ENCODE measurements around the gene RGS7. TPM values are rescaled to one million over a fixed set of nuclear protein-coding genes. Genes with fewer than 3 reads are reported as not detected.

The RGS7 gene
- total RNA-seq, 4 donors from 2014 or later = 1.9 TPM; not detected in 3

DNA sequence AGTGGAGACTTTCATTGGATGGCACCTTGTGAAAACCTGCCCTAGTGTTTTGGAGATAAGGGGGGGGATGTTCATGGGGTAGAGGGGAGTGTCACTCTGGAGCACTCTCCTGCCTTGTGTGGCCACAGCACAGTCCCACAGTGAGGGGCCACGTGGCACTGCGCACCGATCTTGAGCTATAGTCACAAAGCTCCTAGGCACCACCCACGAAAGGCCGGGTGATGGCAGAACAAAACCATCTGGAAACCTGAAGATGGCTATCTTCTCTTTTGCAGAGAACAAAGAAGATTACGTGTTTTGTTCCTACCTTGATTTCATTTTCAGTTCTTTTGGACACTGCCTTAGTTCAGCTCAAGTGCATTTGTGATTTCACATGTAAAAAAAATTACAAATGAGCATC is 220.6 kb downstream of the RGS7 start:
- H3K4me1 ChIP-seq = no peaks in the 10 kb centered on the region
- TF ChIP-seq CTCF (IDR thresholded peaks at IDR 0.05) (no peak), POLR2A (IDR thresholded peaks at IDR 0.05) (no peak)

GRCh38 chr1:241131636-241132194 is 225.3 kb downstream of the RGS7 start:
- Histone ChIP-seq H3K9me3 (no peaks in the 10 kb centered on the region), H3K4me3 (no peak overlapping the region), H3K4me1 (no peaks in the 10 kb centered on the region), H3K27me3 (no peaks in the 10 kb centered on the region), H3K27ac (no peak overlapping the region), H3K36me3 (no peaks in the 10 kb centered on the region)
- TF ChIP-seq CTCF (IDR thresholded peaks at IDR 0.05) = no peak
- no peak for TF ChIP-seq POLR2A (IDR thresholded peaks at IDR 0.05)
- no peak for DNase-seq

More for the DNA sequence above, 220.6 kb downstream of the RGS7 start:
- no peaks in the 10 kb centered on the region for H3K9me3 ChIP-seq
- H3K27ac ChIP-seq = no peak overlapping the region
- no peak overlapping the region for H3K4me3 ChIP-seq
- no peaks in the 10 kb centered on the region for H3K36me3 ChIP-seq
- H3K27me3 ChIP-seq = no peaks in the 10 kb centered on the region
- DNase-seq = no peak

DNA sequence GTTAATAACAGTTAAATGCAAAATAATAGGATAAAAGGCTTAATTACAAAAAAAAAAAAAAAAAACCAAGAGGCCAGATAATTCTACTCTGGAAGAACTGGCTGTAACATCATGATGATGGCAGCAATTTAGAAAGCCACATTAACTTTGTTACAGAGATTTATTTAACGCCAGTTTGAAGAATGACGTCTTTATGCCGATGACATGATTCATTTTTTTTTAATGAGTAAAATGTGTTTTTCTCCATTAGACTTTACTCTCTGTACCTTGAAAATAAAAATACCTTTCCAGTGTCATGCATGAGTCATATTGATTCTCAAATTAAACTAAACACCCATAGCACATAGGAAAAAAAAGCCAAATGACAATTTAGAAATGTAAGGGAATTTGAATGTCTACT is 226.1 kb downstream of the RGS7 start:
- TF ChIP-seq POLR2A (IDR thresholded peaks at IDR 0.05) (no peak), CTCF (IDR thresholded peaks at IDR 0.05) (no peak)
- DNase-seq = no peak
- H3K27me3 ChIP-seq = no peaks in the 10 kb centered on the region
- no peak overlapping the region for H3K27ac ChIP-seq
- no peaks in the 10 kb centered on the region for H3K4me1 ChIP-seq
- H3K4me3 ChIP-seq = no peak overlapping the region
- H3K36me3 ChIP-seq = no peaks in the 10 kb centered on the region
- no peaks in the 10 kb centered on the region for H3K9me3 ChIP-seq

DNA sequence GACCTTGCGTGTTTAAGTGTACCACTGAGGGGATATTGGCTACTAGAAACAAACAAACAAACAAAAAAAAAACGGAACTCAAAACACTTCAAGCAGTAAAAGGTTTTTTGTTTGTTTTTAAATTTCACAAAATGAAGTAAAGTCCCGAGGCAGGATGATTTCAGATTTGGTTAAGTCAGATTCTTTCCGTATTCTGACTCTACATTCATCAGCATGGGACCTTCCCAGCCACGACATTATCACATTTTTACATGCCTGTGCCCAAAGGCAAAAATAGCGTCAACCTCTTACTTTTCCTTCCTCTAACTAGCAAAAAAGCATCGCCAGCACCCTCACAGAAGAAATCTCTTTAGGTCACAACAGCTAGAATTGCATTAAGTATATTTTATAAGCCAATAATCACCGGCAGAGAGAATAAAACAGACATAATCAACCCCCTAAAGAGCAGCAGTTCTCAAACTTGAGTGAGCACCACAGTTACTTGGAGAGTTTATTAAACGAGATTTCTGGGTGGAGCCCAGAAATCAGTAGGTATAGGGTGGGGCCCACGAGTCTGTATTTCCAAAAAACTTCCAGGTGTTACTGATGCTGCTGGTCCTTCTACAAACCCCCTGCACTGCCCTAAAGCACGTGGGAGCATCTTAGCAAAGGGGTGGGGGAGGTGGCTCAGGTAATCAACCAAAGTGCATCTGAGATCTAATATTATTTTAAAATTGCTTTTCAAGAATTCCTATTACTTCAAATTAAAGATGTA is 227.6 kb downstream of the RGS7 start:
- no peak overlapping the region for H3K27ac ChIP-seq

DNA sequence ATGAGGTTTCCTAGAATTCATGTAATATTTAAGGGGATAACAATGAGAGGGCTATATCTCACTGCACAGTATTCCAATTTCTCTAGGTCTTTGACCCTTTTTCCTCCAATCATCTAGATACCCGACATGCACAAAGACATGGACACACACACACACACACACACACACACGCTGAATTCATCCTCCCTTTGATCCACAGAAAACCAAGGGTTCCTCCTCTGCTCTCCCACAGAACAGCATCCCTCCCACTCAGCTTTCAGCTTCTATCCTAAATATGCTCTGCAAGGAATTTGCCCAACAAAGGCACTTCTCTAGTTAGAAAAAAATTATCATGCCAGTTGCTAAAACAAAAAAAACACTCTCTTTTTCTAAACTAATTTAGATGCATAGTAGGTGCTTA is 231.7 kb downstream of the RGS7 start:
- TF ChIP-seq POLR2A (IDR thresholded peaks at IDR 0.05) (no peak), CTCF (IDR thresholded peaks at IDR 0.05) (no peak)
- Histone ChIP-seq H3K27ac (no peak overlapping the region), H3K4me1 (no peaks in the 10 kb centered on the region), H3K36me3 (no peaks in the 10 kb centered on the region), H3K9me3 (no peaks in the 10 kb centered on the region), H3K27me3 (no peaks in the 10 kb centered on the region), H3K4me3 (no peak overlapping the region)
- no peak for DNase-seq

More for the DNA sequence above, 227.6 kb downstream of the RGS7 start:
- H3K4me3 ChIP-seq = no peak overlapping the region
- no peaks in the 10 kb centered on the region for H3K36me3 ChIP-seq
- no peak for DNase-seq
- H3K27me3 ChIP-seq = no peaks in the 10 kb centered on the region
- no peaks in the 10 kb centered on the region for H3K9me3 ChIP-seq
- no peak for TF ChIP-seq POLR2A (IDR thresholded peaks at IDR 0.05)
- TF ChIP-seq CTCF (IDR thresholded peaks at IDR 0.05) = no peak
- no peaks in the 10 kb centered on the region for H3K4me1 ChIP-seq

Data from Peyer's patch (tissue), 4 donors.